Uterus (tissue), 4 donors: ENCODE measurements around the gene C20orf141. TPM values are rescaled to one million over a fixed set of nuclear protein-coding genes. Genes with fewer than 3 reads are reported as not detected.
"Not testable (repeated sequence)": the region's sequence is repeated elsewhere in the genome, so short reads cannot be mapped to it uniquely, and the experiment has no call there.

ENCODE experiments used
- DNase-seq, 2 donors: peaks; one replicate each; pipeline ENCODE4 v3.0.0-alpha.2; 2019 to 2020
- H3K27ac ChIP-seq, 2 donors: fragments of 200-600 bp; sonication (generic); 1 replicate in 1 of 2; 2 replicates in 1 of 2; pipeline ENCODE4 v1.5.1; 2016 to 2018
- H3K27me3 ChIP-seq, 2 donors: fragments of 200-600 bp; sonication (generic); one replicate each; pipeline ENCODE4 v1.5.1; 2018 to 2019; ENCODE audit warnings: control low read depth in 1 of 2
- H3K36me3 ChIP-seq, 2 donors: fragments of 200-600 bp; sonication (generic); one replicate each; pipeline ENCODE4 v1.5.1; 2019; ENCODE audit warnings: control low read depth in 1 of 2
- H3K4me1 ChIP-seq, 2 donors: fragments of 200-600 bp; sonication (generic); one replicate each; pipeline ENCODE4 v1.5.1; 2018 to 2019; ENCODE audit warnings: control low read depth in 1 of 2
- H3K4me3 ChIP-seq, 2 donors: fragments of 200-600 bp; sonication (generic); 1 replicate in 1 of 2; 2 replicates in 1 of 2; pipeline ENCODE4 v1.5.1; 2018 to 2019; ENCODE audit warnings: mild to moderate bottlenecking in 1 of 2
- H3K9me3 ChIP-seq, 2 donors: fragments of 200-600 bp; sonication (generic); one replicate each; pipeline ENCODE4 v1.5.1; 2019; ENCODE audit warnings: control low read depth in 1 of 2
- CTCF ChIP-seq, 4 experiments: fragments of 200-600 bp in 2 of 4; fragments of 450-650 bp in 2 of 4; sonication (generic) in 2 of 4; IDR thresholded peaks; one replicate each; pipeline ENCODE4 v1.5.1; 2016 to 2019; ENCODE audit warnings: antibody characterized with exemption in 4 of 4, mild to moderate bottlenecking in 2 of 4, moderate library complexity in 1 of 4
- POLR2A ChIP-seq, 2 donors: fragments of 450-650 bp; IDR thresholded peaks; one replicate each; pipeline ENCODE4 v1.6.1; 2016; ENCODE audit warnings: antibody characterized with exemption in 2 of 2, mild to moderate bottlenecking in 1 of 2, moderate library complexity in 1 of 2
- intact Hi-C: fragments of 100-400 bp; cut with DNase I; formaldehyde crosslinking; loops from one replicate; pipeline ENCODE4 v1.15.1; 2023; ENCODE audit warnings: low total_unique reads
- total RNA-seq, 4 donors: library from RNA; depleted of rRNA in 3 of 4; stranded (reverse); fragments of >200 nt in 3 of 4; gene quantifications; one replicate each; pipeline versions ENCODE4 v1.1.0 to v1.2.4, GENCODE V29; 2014 to 2023
- donor health status: DM: yes; HTN: yes; CAD: no.

Gene C20orf141
- total RNA-seq, 4 donors from 2014 or later = not detected

DNA sequence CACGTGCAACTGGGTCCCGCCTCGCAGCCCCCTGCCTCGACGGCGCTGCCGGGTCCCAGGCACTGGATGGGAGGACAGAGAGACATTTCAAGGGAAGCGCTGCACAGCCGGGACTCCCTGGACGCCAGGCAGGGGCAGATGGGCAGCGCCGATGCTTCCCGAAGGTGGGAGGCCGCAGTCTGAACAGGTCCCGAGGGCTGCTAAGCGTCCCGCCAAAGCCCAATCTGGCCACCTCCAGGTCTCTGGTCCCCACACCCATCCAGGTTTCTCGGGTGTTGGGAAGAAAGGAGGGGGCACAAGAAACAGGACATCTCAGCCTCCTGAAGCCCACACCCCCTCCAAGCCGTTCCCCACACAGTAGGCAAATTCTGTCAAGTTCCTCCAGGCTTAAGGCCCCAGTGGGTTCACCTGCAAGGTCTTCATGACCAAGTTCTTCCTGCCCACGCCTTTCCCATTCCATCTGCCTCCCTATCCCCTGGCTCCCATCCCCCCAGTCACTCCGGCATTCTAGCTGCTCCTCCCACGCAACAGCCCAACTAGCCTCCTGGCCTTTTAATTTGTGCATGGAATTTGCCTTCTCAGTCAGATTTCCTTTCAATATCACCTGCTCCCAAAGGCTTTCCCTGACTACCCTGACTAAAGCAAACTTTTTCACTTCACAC lies 9.0 kb upstream of the C20orf141 start:
- H3K4me3 ChIP-seq = no peak overlapping the region
- H3K9me3 ChIP-seq = no peaks in the 10 kb centered on the region
- DNase-seq = no peak
- TF ChIP-seq CTCF (IDR thresholded peaks at IDR 0.05) (no peak), POLR2A (IDR thresholded peaks at IDR 0.05) (no peak)
- H3K27ac ChIP-seq = no peak overlapping the region
- peaks cover 0 to 16% of the 10 kb centered on the region in 2 donors for H3K4me1 ChIP-seq
- H3K36me3 ChIP-seq = no peaks in the 10 kb centered on the region
- no peaks in the 10 kb centered on the region for H3K27me3 ChIP-seq
- intact Hi-C loops = no loop called here

DNA sequence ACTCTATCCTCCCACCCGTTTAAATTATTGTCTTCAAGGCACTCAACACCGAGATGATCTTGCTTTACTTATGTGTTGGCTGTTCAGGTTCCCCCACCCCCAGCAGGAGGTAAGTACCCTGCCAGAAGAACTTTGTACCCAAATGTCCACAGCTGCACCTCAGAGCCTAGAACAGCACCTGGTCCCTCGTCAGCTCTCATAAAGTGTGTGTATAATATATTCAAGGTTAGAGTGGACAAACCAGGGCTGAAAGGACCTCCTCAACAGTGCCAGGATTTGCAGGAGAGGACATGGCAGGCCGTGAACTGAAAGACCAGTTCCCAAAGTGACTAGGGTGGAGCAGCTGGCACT lies 8.5 kb upstream of the C20orf141 start:
- H3K27ac ChIP-seq = no peak overlapping the region
- H3K4me1 ChIP-seq = peaks cover 0 to 16% of the 10 kb centered on the region in 2 donors
- H3K27me3 ChIP-seq = no peaks in the 10 kb centered on the region
- H3K9me3 ChIP-seq = no peaks in the 10 kb centered on the region
- DNase-seq = no peak
- no peak overlapping the region for H3K4me3 ChIP-seq
- no peak for TF ChIP-seq POLR2A (IDR thresholded peaks at IDR 0.05)
- TF ChIP-seq CTCF (IDR thresholded peaks at IDR 0.05) = no peak
- intact Hi-C loops = no loop called here
- no peaks in the 10 kb centered on the region for H3K36me3 ChIP-seq

GRCh38 chr20:2807019-2807418 lies 7.8 kb upstream of the C20orf141 start:
- Histone ChIP-seq H3K9me3 (no peaks in the 10 kb centered on the region), H3K4me3 (no peak overlapping the region), H3K4me1 (peaks cover 0 to 16% of the 10 kb centered on the region in 2 donors), H3K27ac (no peak overlapping the region), H3K36me3 (no peaks in the 10 kb centered on the region), H3K27me3 (no peaks in the 10 kb centered on the region)
- no peak for TF ChIP-seq CTCF (IDR thresholded peaks at IDR 0.05)
- no peak for TF ChIP-seq POLR2A (IDR thresholded peaks at IDR 0.05)
- intact Hi-C loops = no loop called here
- DNase-seq = no peak

GRCh38 chr20:2807929-2808328 lies 6.9 kb upstream of the C20orf141 start:
- H3K9me3 ChIP-seq, H3K27me3 ChIP-seq, DNase-seq, H3K4me3 ChIP-seq, intact Hi-C loops, H3K36me3 ChIP-seq, H3K27ac ChIP-seq: not testable (repeated sequence)
- H3K4me1 ChIP-seq = peaks cover 0 to 16% of the 10 kb centered on the region in 2 donors

- intact Hi-C loops = no loop called here
- DNase-seq = no peak
Observed at GRCh38 chr20:2809690-2810089, 5.1 kb upstream of the C20orf141 start.

More at GRCh38 chr20:2809690-2810089, 5.1 kb upstream of the C20orf141 start:
- Histone ChIP-seq H3K36me3 (no peaks in the 10 kb centered on the region), H3K9me3 (no peaks in the 10 kb centered on the region), H3K4me1 (peaks cover 0 to 17% of the 10 kb centered on the region in 2 donors), H3K27me3 (no peaks in the 10 kb centered on the region), H3K4me3 (no peak overlapping the region), H3K27ac (no peak overlapping the region)
- TF ChIP-seq POLR2A (IDR thresholded peaks at IDR 0.05) (no peak), CTCF (IDR thresholded peaks at IDR 0.05) (no peak)
